Hepatic stellate cell (primary cell): ENCODE measurements around the gene IFT57.
"Not testable (repeated sequence)": the region's sequence is repeated elsewhere in the genome, so short reads cannot be mapped to it uniquely, and the experiment has no call there.

Experiments used
- DNase-seq: peaks from one replicate; pipeline ENCODE4 v3.0.0; 2011; ENCODE audit warnings: low spot score

Gene IFT57

DNA sequence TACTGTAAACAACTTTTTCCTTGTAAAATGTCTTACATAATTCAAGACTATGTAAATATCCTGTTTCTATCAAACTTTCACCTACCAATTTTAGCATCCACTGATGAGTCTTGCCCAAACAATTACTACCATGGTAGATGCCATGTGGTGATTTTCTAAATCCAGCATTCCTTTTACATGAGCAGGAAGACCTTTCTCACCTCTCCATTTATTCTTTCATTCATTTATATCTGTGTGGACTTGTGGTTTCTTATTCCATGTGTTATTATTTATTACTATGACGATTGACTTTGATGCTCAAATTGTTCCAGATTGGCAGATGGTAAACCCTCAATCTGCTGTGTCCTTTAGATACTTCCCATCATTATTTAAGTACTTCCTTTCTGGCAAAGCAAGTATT lies 62.4 kb downstream of the IFT57 start:
- DNase-seq, result no peak

DNA sequence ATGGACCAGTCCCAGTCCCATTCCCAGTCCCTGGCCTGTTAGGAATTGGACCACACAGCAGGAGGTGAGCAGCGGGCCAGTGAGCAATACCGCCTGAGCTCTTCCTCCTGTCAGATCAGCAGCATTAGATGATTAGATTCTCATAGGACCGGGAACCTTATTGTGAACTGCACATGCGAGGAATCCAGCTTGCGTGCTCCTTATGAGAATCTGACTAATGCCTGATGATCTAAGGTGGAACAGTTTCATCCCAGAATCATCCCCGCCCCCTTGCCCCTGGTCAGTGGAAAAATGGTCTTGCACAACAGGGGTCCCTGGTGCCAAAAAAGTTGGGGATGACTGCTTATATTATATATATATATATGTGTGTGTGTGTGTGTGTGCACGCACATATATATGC lies 63.1 kb downstream of the IFT57 start:
- DNase-seq, result no peak

DNA sequence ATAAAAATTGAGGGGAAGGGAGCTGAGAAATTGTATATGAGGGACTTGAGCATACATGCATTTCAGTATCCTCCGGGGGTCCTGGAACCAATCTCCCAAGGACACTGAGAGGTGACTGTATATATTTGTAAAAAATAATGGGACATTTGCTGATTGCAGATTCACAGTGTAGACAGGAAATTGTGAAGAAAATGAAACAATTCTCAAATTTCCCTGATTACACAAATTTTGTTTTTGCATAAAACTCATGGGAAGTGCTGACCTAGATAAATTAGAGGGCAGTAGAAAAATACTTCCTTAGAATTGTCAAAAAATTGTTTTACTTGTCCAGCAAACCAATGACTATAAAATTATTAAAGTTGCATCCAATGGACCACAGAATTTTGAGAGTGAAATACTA lies 64.0 kb downstream of the IFT57 start:
- no peak for DNase-seq

DNA sequence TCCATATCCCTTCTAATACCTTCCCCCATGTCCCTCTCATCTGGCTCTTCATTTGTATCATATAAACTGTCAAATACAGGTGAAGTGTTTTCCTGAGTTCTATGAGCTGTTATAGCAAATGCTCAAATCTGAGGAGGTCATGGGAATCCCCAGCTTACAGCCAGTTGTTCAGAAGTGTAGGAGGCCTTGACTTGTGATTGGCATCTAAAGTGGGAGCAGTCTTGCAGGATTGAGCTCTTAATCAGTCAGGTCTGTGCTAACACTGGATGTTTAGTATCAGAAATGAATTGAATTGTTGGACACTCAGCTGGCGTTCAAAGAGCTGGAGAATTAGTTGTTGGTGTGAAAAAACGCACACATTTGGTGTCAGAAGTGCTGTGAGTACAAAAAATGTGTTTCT lies 65.0 kb downstream of the IFT57 start:
- no peak for DNase-seq

DNA sequence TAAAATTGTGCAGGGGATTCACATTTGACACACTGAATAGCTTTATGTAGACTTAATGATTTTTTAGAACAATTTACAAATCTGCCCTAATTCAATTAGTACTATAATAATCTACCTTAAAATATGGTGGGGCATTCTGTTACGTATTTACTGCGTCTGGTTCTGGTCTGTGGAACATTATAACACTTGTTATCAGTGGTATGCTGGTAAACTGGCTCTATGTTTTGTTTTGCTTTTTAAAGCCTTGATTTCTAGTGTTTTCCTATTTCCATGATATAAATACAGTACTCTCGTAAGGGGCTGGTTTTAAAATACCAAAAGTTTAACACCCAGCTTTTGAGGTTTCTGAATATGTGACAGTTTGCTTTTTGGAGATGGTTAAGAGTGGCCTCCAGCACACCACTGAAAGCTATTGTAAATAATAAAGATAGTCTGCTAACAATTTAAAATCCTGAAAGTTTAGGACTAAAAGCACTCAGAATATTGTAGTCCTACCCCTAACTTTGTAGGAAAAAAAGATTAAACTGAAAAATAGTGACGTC lies 65.8 kb downstream of the IFT57 start:
- no peak for DNase-seq

DNA sequence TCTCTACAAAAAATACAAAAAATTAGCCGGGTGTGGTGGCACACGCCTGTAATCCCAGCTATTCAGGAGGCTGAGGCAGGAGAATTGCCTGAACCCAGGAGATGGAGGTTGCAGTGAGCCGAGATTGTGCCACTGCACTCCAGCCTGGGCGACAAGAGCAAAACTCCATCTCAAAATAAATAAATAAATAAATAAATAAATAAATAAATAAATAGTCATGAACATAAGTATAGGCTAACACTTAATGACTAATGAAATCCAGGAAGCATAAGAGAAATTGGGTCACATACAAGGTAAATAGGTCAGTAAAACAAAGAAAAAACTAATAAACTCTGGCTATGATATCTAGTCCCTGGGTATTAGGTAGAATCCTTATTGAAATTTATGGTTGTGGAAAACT lies 66.6 kb downstream of the IFT57 start:
- not testable (repeated sequence) for DNase-seq

DNA sequence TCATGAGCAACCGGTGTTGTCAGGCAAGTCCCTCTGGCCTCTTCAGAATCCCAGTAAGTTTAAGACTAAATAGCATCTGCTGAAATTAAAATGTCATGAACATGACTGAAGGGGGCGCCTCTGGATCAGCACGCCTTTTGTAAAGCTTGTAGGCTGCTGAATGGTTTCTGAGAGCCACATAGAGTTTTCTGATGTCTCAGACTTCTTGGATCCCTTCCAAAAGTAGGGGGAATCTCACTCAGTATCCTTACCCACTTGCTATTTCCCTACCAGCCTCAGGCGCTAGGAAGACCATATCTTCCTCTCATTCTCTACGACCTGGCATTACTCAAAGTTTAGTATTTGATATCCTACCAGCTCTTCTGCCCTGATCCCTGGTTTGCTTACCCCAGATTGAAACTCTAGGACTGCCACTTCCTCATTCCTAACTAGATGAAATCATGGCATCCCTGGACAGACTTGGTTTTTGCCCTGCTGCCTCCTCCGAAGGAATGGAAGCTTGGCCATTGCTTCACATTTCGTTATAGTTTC lies 68.7 kb downstream of the IFT57 start:
- peak; percentile 25 for DNase-seq

DNA sequence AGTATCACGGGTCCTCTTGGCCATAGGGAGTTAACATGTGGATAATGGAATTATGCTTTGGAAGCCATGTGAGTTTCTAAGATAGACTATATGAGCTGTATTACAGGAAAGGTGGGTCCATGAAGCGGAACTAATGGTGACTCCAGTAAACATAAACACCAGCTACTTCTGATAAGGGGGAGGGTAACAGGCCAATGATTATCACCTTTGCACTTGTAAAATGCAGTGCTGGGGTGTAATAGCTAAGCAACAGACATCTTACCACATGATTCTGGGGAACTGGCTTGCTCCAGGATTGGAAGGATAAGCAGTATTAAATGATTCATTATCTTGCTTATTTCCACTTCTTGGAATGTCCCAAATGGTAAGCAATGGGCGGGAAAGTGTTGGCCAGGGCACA lies 70.0 kb downstream of the IFT57 start:
- no peak for DNase-seq

DNA sequence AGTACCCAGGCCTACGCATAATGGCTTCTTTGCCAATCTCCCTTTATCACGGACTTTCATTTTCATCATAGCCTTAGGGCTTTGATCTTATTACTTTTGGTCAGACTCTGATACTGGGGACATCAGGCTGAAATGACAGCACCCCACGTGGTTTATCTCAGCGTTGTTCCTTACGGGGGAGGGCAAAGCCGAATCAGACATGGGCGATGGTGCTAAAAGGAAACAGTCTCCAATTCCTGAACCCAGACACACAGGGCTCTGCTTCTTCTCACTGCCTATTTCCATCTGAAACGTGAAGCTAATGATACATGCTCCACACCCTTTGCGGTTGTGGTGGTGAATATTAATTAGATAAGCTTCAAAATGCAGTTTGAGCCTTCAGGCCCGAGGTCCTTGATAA lies 72.0 kb downstream of the IFT57 start:
- DNase-seq, result no peak

DNA sequence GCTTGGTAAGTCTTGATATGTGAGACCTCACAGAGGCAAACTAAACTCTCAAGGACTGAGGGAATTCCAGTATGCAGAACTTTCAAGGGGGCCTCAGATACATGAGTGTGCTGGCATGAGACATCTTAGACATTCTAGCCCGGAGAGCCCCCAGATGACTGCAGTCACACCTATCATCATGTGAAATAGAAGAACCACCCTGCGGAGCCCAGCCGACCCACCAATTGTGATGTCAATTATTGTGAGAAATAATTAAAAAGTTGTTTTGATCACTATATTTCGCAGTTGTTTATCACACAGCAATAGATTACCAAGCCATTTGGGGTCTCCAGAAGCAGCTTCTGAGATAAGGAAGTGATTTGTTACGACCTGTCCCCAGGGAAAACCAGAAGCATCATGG lies 76.1 kb downstream of the IFT57 start:
- no peak for DNase-seq

DNA sequence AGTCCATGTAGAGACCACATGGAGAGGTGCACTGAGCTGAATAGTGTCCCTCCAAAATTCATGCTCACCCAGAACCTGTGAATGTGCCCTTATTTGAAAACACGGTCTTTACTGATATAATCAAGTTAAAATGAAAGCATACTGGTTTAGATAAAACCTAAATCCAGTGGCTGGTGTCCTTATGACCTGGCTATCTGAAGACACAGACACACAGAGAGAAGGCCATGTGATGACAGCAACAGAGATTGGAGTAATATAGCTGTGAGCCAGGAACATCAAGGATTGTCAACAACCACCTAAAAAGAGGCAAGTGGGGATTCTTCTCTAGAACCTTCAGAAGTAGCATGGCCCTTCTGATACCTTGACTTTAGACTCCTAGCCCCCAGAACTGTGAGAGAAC lies 76.6 kb downstream of the IFT57 start:
- no peak for DNase-seq

DNA sequence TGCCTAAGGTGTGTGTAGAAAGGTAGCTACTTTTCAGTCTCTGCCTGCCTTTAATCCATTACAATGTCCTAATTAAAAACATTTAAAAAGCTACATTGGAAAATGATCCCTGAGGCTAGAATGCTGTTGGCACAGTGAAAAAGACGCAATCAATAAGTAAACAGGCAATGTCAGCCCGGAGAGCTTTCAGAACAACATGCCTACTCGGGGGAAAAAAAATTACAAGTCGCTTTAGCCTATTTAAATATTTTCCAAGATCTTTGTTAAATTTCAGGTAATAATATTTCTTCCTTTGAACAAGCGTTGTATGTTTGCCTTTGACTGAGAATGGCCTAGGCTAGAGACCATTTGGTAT lies 84.8 kb downstream of the IFT57 start:
- no peak for DNase-seq

DNA sequence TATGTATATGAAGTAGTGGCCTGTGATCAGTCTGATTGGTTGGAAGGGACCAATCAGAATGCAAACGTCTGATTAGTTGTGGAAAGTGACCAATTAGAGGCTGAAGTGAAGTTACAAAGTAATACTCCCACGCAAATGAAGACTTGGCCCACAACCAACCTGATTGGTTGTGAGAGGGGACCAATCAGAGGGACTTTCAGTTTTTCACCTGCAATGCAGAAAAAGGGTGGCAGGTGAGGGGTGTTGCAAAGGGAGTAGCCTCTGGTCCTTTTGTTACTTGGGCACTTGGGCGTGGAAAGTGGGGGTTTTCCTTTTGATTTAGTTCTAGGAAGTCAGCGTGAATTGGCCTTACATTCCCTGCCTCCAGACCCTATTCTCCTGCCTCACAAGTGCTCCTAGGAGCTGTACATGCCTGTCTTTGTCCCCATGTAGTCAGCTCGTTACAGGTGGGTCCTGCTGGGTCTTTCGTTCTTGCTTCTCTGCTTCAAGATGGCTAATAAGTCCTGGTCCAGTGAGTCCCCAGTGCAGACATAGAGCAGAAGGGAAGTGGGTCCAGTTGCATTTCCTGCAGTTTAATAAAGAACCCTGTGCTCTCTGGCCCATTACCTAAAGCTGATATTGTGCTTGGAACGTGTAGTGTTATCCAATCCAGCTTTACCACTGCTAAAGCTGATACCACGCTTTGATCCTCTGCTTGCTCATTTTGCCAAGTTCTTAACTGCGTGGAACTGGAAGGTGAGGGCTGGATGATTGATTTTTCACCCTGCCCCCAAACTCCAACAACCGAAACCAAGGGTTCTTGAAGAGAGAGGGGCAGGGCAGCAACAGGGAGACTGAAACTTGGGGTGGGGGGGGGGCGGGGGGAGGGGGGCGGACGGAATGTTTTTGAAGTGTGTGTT lies 85.4 kb downstream of the IFT57 start:
- DNase-seq, result no peak

DNA sequence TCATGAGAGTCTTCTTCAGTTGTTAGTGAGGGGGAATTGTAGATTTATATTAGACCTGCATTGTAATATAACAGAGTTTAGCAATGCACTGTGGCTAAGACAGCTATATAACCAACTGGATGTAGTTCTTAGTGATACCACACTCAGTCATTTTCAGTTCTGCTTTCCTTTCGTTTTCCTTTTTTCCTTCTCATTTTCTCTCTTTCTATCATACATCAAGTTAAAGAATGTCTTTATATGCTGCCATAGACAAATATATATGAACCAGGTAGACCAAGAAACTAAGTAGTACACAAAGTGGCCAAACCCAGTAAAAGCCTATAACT lies 87.7 kb downstream of the IFT57 start:
- no peak for DNase-seq

DNA sequence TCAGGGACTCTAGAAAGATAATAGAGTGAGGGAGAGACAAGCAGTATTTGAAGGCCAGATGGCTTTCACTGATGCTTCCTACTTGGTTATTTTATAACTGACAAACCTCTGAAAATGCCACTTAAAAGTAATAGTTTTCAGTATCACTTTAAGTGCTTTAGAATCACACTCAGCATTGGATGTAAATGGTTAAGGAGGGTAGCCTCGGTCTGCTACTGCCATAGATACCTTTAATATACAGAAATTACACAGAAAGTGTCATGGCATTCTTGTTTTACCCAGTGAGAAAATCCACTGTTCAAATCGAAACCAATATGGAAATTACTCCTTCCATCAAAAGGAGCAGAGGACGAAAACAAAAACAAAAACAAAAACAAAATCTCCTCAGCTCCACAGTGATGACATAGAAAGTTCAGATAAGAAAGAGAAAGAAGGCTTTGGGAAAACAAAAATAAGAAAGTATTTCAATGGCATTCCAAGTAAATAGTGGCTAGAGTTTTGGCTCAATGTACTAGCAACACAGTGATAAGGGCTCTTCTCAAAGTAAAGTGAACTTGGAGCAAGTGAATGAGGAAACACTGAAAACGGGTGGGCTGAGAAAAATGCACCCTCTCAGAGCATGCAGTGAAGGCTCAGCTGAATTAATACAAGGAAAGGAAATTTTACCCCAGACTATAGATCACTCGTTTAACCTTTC lies 88.2 kb downstream of the IFT57 start:
- DNase-seq, result no peak

DNA sequence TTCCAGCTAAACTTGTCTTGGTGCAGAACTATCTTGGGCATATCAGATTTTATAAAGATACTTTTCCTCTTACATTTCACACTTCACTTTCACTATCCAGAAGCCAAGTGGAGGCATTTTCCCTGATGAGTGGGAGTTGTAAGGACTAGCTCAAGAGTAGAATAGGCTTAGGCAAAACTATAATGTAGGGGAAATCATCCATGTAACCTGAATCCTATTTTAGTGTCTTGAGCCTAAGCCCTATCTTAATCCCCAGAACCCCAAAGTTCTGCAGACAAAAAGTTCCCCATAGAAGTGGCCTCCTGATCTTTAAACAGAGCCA lies 89.2 kb downstream of the IFT57 start:
- no peak for DNase-seq

DNA sequence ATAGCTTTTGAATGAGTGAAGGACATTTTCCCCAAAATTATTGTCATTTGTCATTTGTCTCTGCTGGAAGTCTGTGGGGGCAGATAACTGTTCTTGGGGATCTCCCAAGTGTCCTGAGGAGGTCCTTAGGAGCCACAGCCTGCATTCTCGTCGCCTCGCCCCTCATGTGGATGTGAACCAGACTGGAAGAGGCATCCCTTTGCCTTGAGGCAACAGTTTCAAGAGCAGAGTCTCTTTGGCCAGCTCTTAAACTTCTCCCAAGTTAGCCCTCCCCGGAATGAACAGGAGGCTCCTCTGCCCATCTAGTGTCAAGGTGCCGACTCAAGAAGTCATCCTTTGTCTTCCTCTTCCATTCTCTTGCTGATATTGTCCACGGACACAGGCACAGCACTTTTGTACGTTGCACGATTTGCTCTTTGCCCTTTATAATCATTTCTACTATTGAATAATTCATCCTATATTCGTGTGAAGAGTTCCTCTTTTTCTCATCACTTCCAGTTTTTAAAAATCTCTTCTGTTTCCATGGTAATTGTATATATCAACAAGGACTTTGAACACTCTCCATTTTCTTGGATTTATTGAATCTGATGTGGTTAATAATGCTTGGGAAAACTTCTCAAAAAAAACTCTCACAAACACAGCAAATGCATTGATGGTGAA lies 90.6 kb downstream of the IFT57 start:
- no peak for DNase-seq

DNA sequence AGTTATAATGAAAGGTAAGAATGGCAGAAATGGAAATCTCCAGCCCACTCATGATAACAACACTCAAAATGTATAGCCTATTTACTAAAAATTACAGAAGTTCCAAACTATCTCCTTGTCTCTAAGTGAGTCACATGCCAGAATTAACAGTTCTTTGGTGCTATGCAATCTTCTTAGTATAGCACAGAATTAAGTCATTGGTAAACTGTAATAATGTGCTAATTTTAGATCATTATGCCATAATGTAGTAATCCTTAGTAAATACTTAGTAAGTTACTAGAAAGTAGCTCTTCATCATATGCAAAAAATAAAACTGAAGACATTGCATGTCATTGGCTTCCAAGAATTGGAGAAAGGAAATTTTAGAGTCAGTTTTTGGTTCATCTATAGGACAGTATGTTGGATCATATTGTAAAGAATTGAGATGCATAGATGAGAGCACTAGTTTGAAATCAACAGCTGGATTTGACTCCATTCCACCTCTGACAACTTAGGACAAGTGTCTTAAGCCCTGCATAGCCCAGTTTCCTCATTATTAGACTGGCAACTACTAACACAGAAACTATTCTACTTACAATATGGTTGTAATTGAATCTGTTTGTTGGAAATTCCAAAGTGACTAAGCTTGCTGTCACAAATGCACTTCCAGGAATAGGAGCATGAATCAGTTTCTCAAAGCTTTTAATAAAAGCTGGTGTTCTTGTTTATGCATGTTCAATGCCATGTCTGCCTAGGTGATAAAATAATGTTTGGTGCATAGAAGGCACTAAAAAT lies 91.3 kb downstream of the IFT57 start:
- DNase-seq, result peak; percentile 32

DNA sequence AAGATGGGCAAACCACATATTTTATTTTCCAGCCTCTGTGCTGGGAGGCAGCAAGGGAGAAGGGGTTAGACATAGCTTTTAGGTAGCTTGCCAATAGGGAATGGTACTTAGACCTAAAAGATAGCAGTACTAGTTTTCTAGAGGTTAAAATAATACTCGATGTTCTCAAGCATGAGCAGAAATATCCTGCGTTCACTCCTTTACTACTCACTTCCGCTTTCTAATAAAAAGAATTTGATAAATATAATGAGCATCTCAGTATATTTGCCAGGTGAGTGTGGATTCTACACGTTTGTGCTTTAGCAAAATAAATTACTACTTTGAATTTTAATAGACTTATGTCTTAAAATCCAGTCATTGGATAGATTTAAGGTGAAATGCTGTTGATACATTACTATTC lies 92.0 kb downstream of the IFT57 start:
- DNase-seq, result no peak

DNA sequence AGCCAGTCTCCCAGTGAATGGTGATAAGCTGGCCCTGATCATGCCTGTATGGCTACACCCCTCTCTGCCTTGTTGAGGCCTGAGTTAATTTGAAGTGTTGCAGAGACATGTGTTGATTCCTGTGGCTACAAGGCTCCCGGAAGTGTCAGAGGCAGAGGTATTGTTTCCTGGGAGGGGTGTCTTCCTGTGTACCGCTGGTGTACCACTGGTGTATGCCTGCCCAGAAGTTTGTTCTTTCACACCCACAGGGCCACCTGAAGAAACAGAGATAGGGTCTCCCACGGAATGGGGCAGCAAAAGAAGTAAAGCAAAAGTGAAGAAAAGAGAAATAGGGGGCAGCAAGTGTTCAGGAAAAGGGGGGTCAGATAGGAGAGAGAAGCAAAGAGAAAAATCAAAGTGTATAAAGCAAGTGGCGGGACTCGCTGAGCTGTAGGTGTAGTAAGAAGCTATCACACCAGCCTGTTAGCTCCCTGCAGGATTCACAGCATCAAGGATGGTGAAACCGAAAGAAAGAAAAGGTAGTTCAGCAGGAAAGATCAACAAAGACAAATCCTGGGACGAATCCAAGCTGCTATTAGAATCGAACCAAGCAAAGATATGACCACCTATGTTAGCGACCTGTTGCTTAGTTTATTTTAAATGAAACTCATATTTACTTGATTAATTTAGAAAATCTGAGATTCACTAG lies 94.8 kb downstream of the IFT57 start:
- DNase-seq, result no peak

DNA sequence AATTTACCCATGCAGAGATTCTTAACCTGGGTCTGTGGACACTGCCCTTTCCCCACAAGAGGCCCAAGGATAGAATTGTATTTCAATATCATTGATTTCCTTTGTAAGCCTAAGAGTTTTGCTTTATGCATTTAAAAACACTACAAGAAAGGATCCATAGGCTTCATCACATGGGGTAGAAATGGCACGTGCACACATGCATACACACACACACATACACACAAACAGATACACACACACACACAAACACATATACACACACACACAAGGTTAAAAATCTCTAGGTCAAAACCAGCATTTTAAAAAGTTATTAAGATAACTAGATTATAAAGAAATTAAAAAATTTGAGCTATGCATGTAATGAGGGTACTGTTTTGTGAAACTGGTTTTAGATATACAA lies 95.9 kb downstream of the IFT57 start:
- no peak for DNase-seq
